LNCaP clone FGC (cell line): Measurements from ENCODE around the gene SYNDIG1L.

Source experiments
- DNase-seq: peaks from one replicate; pipeline ENCODE4 v3.0.0-alpha.2; 2011; ENCODE audit warnings: low read depth
- H3K4me3 ChIP-seq: 2 replicates; pipeline ENCODE4 v1.5.1; 2011; ENCODE audit warnings: mild to moderate bottlenecking, low read depth, low read length, control low read depth
- TF ChIP-seq, protein P1 (sequence below): IDR thresholded peaks from 2 replicates; pipeline ENCODE4 v1.5.1; 2012; ENCODE audit warnings: mild to moderate bottlenecking; ENCODE audit not compliant: control insufficient read depth, insufficient read depth; ENCODE audit errors: extremely low read depth

The SYNDIG1L gene

DNA sequence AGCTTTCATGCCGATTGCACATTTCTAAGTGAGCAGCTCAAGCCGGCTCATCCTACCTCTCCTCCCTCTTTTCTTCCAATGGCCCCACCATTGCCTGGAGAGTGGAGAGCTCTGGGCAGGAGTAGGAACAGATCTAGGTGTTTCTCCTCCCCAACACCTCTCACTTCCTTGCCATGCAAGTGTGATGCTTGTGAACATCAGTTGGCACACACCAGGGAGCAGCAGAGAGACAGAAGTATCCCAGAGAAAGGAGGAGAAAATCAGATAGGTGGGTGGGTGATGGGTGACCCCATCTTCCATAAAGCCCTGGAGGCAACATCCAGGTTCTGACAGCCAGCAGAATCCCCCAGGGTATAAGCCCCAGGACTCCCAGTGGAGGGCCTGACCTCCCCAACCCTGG lies 39.3 kb upstream of the SYNDIG1L start:
- TF ChIP-seq, protein P1, sequence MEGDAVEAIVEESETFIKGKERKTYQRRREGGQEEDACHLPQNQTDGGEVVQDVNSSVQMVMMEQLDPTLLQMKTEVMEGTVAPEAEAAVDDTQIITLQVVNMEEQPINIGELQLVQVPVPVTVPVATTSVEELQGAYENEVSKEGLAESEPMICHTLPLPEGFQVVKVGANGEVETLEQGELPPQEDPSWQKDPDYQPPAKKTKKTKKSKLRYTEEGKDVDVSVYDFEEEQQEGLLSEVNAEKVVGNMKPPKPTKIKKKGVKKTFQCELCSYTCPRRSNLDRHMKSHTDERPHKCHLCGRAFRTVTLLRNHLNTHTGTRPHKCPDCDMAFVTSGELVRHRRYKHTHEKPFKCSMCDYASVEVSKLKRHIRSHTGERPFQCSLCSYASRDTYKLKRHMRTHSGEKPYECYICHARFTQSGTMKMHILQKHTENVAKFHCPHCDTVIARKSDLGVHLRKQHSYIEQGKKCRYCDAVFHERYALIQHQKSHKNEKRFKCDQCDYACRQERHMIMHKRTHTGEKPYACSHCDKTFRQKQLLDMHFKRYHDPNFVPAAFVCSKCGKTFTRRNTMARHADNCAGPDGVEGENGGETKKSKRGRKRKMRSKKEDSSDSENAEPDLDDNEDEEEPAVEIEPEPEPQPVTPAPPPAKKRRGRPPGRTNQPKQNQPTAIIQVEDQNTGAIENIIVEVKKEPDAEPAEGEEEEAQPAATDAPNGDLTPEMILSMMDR = no peak
- DNase-seq = no peak
- no peak overlapping the region for H3K4me3 ChIP-seq

DNA sequence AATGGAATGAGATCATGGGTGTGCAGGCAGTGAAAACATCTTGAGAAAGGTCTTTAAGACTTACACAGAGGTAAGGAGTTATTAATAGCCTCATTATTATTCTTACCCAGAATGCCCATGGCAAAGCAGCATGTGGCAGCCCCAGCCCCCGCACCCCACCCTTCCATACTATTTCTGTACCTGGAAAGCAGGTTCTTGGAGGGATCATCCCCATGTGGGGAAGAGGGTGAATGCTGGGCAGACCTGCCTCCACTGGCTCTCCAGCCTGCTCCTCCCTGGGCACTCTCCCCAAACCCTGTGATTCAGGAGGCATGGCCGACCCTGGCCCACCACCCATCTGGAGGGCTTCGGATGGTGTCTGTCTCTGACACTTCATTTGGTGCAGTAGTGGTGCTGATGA lies 38.8 kb upstream of the SYNDIG1L start:
- TF ChIP-seq, protein P1 = no peak
- no peak for DNase-seq
- no peak overlapping the region for H3K4me3 ChIP-seq

DNA sequence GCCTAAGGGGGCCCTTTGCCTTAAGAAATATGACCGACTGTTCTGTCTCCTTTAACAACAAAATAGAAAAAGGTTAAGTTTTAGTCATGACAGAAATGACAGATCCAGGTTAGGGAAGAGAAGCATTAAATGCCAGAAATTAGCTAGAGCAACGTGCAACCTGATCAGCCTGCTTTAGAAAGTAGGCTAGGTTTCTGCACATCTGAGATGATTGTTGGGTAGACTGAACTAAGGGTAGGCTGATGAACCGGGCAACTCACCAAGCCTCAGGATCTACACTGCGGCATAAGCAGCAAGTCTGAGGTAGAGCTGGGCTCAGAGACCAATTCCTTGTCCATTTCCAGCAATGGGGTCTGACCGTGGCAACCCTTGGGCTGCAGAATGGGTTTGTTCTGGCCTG lies 37.7 kb upstream of the SYNDIG1L start:
- TF ChIP-seq, protein P1 = no peak
- H3K4me3 ChIP-seq = no peak overlapping the region
- DNase-seq = no peak

DNA sequence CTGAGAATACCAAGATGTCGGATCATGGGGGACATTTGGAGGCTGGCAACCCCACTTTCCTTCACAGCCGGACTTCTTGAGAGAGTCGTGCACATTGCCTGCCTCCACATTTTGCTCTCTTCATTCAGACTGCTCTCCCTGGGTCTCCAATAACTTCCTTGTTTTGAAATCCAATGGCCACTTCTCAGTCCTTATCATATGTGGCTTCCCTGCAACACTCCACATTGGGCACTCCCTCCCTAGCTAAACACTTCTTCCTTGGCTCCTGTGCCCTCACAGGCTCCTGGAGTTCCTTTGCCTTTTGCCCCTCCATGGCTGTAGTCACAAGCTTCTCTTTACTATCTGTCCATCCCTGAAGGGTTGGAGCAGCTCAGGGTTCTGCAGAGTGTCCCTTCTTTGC lies 37.0 kb upstream of the SYNDIG1L start:
- H3K4me3 ChIP-seq = no peak overlapping the region
- DNase-seq = no peak
- TF ChIP-seq, protein P1 = no peak

DNA sequence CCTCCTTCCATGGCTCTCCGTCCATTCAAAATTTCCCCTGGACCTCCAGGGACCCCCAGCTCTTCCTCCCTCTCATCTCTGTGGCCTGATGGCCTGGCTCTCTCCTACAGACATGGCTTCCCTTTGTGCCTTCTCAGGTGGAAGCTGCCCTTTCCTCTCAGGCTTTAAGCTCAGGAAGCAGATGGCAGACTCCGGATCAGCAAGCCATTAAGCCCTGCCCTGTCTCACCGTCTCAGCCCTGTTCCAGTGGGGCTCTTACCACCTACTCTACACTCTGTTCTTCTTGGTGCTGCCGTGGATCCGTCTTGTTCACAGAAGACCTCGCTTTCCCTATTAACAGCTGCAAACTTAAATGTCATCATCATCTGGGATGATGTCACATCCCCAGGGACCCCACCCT lies 34.0 kb upstream of the SYNDIG1L start:
- TF ChIP-seq, protein P1 = no peak
- no peak for DNase-seq
- H3K4me3 ChIP-seq = no peak overlapping the region

DNA sequence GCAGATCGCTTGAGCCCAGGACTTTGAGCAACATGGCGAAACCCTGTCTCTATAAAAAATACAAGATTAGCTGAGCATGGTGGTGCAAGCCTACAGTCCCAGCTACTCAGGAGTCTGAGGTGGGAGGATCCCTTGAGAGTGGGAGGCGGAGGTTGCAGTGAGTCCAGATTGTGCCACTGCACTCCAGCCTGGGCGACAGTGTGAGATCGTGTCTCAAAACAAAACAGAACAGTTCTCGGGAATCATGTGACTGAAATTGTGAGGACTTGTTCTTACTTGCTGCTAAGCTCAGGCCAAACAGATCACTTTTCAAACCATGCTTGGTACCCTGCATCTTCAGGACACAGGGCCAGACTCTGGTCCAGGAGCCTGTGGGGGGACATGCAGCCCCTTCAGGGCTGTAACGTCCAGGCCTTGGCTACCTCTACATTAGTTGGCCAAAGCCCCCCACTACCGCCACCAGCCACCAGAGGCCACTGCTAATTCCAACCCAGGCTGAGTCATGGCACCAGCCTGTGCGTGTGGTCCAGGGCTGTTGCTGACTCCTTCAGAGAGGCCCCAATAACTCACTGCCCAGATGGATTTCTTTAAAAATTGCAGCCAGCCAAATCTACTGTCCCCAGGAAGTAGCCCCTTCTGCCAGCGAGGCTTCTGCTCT lies 33.4 kb upstream of the SYNDIG1L start:
- TF ChIP-seq, protein P1 = peak; percentile 32; the same call in 1 of the 2 replicates
- H3K4me3 ChIP-seq = no peak overlapping the region
- no peak for DNase-seq

DNA sequence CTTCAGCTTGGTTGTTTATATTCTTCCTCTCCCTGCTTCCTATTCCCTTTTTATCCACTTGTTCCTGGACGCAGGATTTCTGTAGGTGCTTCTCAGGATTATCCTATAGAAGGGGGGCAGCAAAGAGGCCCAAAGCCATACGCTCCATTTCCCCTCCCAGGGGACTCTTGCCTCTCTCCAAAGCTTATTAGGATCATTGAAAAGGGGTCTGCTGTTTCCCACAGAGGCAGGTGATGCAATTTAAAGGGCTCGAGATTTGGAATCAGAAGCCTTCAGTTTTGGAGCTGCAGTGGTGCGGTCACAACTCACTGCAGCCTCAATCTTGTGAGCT lies 31.5 kb upstream of the SYNDIG1L start:
- no peak overlapping the region for H3K4me3 ChIP-seq
- TF ChIP-seq, protein P1 = no peak
- DNase-seq = no peak
